CD14-positive monocyte (primary cell): Measurements from ENCODE around the gene TMTC1. TPM values are rescaled to one million over a fixed set of nuclear protein-coding genes. Genes with fewer than 3 reads are reported as not detected.

Experiments
- DNase-seq, 3 donors: peaks; one replicate each; pipeline ENCODE4 v3.0.0-alpha.2; 2011 to 2022
- H2AFZ ChIP-seq: 2 replicates; pipeline ENCODE4 v1.6.0; 2012; ENCODE audit warnings: mild to moderate bottlenecking, low read depth, low read length, inconsistent platforms; ENCODE audit not compliant: insufficient read depth, poor library complexity, severe bottlenecking
- H3K27ac ChIP-seq, 2 donors: 1 replicate in 1 of 2; 2 replicates in 1 of 2; pipeline ENCODE4 v1.5.1; 2012 to 2013; ENCODE audit warnings: low read length in 2 of 2, control low read depth in 1 of 2, inconsistent platforms in 1 of 2, low read depth in 1 of 2, mild to moderate bottlenecking in 1 of 2
- H3K27me3 ChIP-seq, 2 donors: one replicate each; pipeline versions ENCODE4 v1.6.0 to v1.6.1; 2011 to 2013; ENCODE audit warnings: low read length in 2 of 2; ENCODE audit not compliant: control insufficient read depth in 2 of 2, insufficient read depth in 2 of 2
- H3K36me3 ChIP-seq, 2 donors: replicated peaks in 1 of 2; 1 replicate in 1 of 2; 2 replicates in 1 of 2; pipeline versions ENCODE4 v1.5.1 to v1.6.1; 2012 to 2013; ENCODE audit warnings: low read length in 2 of 2, control low read depth in 1 of 2, inconsistent platforms in 1 of 2, mild to moderate bottlenecking in 1 of 2; ENCODE audit not compliant: insufficient read depth in 2 of 2, control insufficient read depth in 1 of 2
- H3K4me1 ChIP-seq, 2 donors: 1 replicate in 1 of 2; 2 replicates in 1 of 2; pipeline versions ENCODE4 v1.5.1 to v1.6.1; 2012 to 2013; ENCODE audit warnings: low read length in 2 of 2, control low read depth in 1 of 2, inconsistent platforms in 1 of 2, mild to moderate bottlenecking in 1 of 2, moderate library complexity in 1 of 2; ENCODE audit not compliant: insufficient read depth in 2 of 2, control insufficient read depth in 1 of 2
- H3K4me2 ChIP-seq: replicated peaks from 2 replicates; pipeline ENCODE3; 2012; ENCODE audit warnings: low read length, moderate library complexity, mild to moderate bottlenecking; ENCODE audit not compliant: poor library complexity, severe bottlenecking; ENCODE audit errors: extremely low read depth
- H3K4me3 ChIP-seq, 3 experiments: fragments of 200-600 bp in 1 of 3; sonication (generic) in 1 of 3; replicated peaks in 1 of 3; 1 replicate in 2 of 3; 2 replicates in 1 of 3; pipeline ENCODE4 v1.5.1; 2011 to 2013; ENCODE audit warnings: low read length in 3 of 3, mild to moderate bottlenecking in 3 of 3, control low read depth in 2 of 3, low read depth in 2 of 3, inconsistent platforms in 1 of 3, moderate library complexity in 1 of 3
- H3K79me2 ChIP-seq: 2 replicates; pipeline ENCODE4 v1.6.0; 2012; ENCODE audit warnings: mild to moderate bottlenecking, control low read depth, inconsistent platforms, low read length, moderate library complexity; ENCODE audit not compliant: insufficient read depth
- H3K9ac ChIP-seq: 2 replicates; pipeline ENCODE4 v1.6.0; 2017; ENCODE audit warnings: low read length, mild to moderate bottlenecking; ENCODE audit not compliant: insufficient read depth, poor library complexity, severe bottlenecking
- H3K9me3 ChIP-seq, 2 donors: replicated peaks in 1 of 2; 1 replicate in 1 of 2; 2 replicates in 1 of 2; pipeline versions ENCODE4 v1.5.1 to v1.6.1; 2012 to 2013; ENCODE audit warnings: low read length in 2 of 2, control low read depth in 1 of 2; ENCODE audit not compliant: control insufficient read depth in 1 of 2, insufficient read depth in 1 of 2
- H4K20me1 ChIP-seq: 2 replicates; pipeline ENCODE4 v1.6.0; 2012; ENCODE audit warnings: mild to moderate bottlenecking, low read length, control low read depth, moderate library complexity; ENCODE audit not compliant: insufficient read depth
- H3K27ac Mint-ChIP-seq, 7 donors: one replicate each; pipeline ENCODE4 v1.8.0; 2020; ENCODE audit warnings: mild to moderate bottlenecking in 7 of 7, mixed read lengths in 7 of 7, moderate library complexity in 6 of 7, inconsistent platforms in 2 of 7
- H3K27me3 Mint-ChIP-seq, 3 donors: one replicate each; pipeline ENCODE4 v1.8.0; 2021 to 2022; ENCODE audit warnings: low read depth in 3 of 3, mild to moderate bottlenecking in 3 of 3, mixed read lengths in 3 of 3, moderate library complexity in 3 of 3, inconsistent platforms in 1 of 3
- H3K36me3 Mint-ChIP-seq, 2 donors: one replicate each; pipeline ENCODE4 v1.8.0; 2020; ENCODE audit warnings: mixed read lengths in 2 of 2, inconsistent platforms in 1 of 2, mild to moderate bottlenecking in 1 of 2
- H3K4me1 Mint-ChIP-seq: one replicate; pipeline ENCODE4 v1.8.0; 2020; ENCODE audit warnings: mild to moderate bottlenecking, mixed read lengths
- H3K4me3 Mint-ChIP-seq, 2 donors: one replicate each; pipeline ENCODE4 v1.8.0; 2020; ENCODE audit warnings: mild to moderate bottlenecking in 2 of 2, mixed read lengths in 2 of 2, moderate library complexity in 1 of 2
- H3K9me3 Mint-ChIP-seq, 7 donors: one replicate each; pipeline ENCODE4 v1.8.0; 2020 to 2022; ENCODE audit warnings: mixed read lengths in 7 of 7, mild to moderate bottlenecking in 6 of 7, moderate library complexity in 6 of 7, inconsistent platforms in 2 of 7
- CTCF ChIP-seq: fragments of 200-600 bp; IDR thresholded peaks from one replicate; pipeline ENCODE4 v1.8.0; 2022; ENCODE audit warnings: antibody characterized with exemption, mild to moderate bottlenecking
- WGBS: methylation state at CpG from one replicate; pipeline ENCODE4 v1.1.5; 2013; ENCODE audit warnings: missing lambda C conversion rate; ENCODE audit not compliant: insufficient coverage; 5-methylcytosine and 5-hydroxymethylcytosine counted together
- intact Hi-C, 2 donors: fragments of 100-400 bp; cut with micrococcal nuclease; formaldehyde crosslinking; loops; one replicate each; pipeline versions ENCODE4 v1.15.0 to v1.15.1; 2023
- polyA plus RNA-seq, 3 donors: library from polyadenylated mRNA; depleted of rRNA in 1 of 3; unstranded in 2 of 3; stranded (reverse) in 1 of 3; fragments of 300-500 nt in 2 of 3; fragments of >200 nt in 1 of 3; fragmentation: Illumina TruSeq in 2 of 3; gene quantifications; 1 replicate in 2 of 3; 2 replicates in 1 of 3; pipeline ENCODE4 v1.2.3, GENCODE V29; 2012 to 2021

TMTC1 gene
- polyA plus RNA-seq, 3 donors, result 0.57 to 5.6 (median 2.1) TPM

- H3K79me2 ChIP-seq, result no peaks in the 10 kb centered on the region
- no peak overlapping the region for H3K4me2 ChIP-seq
- Mint-ChIP-seq H3K4me1 (no peaks in the 10 kb centered on the region), H3K4me3 (no peak overlapping the region), H3K27ac (no peak overlapping the region), H3K27me3 (peaks cover 0 to 6% (median 5%) of the 10 kb centered on the region in 3 donors), H3K9me3 (peaks cover 0 to 11% (median 2%) of the 10 kb centered on the region in 7 donors), H3K36me3 (peaks cover 11 to 71% of the 10 kb centered on the region in 2 donors)
- H4K20me1 ChIP-seq, result no peaks in the 10 kb centered on the region
- H3K9me3 ChIP-seq, result no peaks in the 10 kb centered on the region
- H3K4me1 ChIP-seq, result no peaks in the 10 kb centered on the region
- intact Hi-C loops, result no loop called here
- H3K27me3 ChIP-seq, result no peaks in the 10 kb centered on the region
- H3K9ac ChIP-seq, result no peak overlapping the region
- DNase-seq, result no peak
- TF ChIP-seq CTCF, result no peak
- H3K36me3 ChIP-seq, result no peaks in the 10 kb centered on the region
- no peak overlapping the region for H2AFZ ChIP-seq
- WGBS, result no CpG with 5 or more reads among the region's 6 CpGs
- H3K27ac ChIP-seq, result no peak overlapping the region
- H3K4me3 ChIP-seq, result no peak overlapping the region
Observed at GRCh38 chr12:29751676-29752075, 32.1 kb downstream of the TMTC1 start.

- Histone ChIP-seq H3K9me3 (no peaks in the 10 kb centered on the region), H4K20me1 (no peaks in the 10 kb centered on the region), H3K27ac (no peak overlapping the region), H3K79me2 (no peaks in the 10 kb centered on the region), H3K9ac (no peak overlapping the region), H3K4me2 (no peak overlapping the region), H3K4me3 (no peak overlapping the region), H3K4me1 (no peaks in the 10 kb centered on the region), H2AFZ (no peak overlapping the region), H3K27me3 (no peaks in the 10 kb centered on the region), H3K36me3 (no peaks in the 10 kb centered on the region)
- H3K36me3 Mint-ChIP-seq, result peaks cover 11 to 76% of the 10 kb centered on the region in 2 donors
- H3K27me3 Mint-ChIP-seq, result peaks cover 0 to 6% (median 4%) of the 10 kb centered on the region in 3 donors
- no peak overlapping the region for H3K27ac Mint-ChIP-seq
- intact Hi-C loops, result no loop called here
- no peak overlapping the region for H3K4me3 Mint-ChIP-seq
- H3K4me1 Mint-ChIP-seq, result no peaks in the 10 kb centered on the region
- no peak for TF ChIP-seq CTCF
- H3K9me3 Mint-ChIP-seq, result peaks cover 0 to 11% (median 2%) of the 10 kb centered on the region in 7 donors
- DNase-seq, result no peak
Observed at GRCh38 chr12:29750928-29751220, 32.9 kb downstream of the TMTC1 start.
